Central memory CD4-positive, alpha-beta T cell (primary cell): ENCODE results near the gene MED13L.

Experiments
- DNase-seq: peaks from one replicate; pipeline ENCODE4 v3.0.0; 2022

The MED13L gene

DNA sequence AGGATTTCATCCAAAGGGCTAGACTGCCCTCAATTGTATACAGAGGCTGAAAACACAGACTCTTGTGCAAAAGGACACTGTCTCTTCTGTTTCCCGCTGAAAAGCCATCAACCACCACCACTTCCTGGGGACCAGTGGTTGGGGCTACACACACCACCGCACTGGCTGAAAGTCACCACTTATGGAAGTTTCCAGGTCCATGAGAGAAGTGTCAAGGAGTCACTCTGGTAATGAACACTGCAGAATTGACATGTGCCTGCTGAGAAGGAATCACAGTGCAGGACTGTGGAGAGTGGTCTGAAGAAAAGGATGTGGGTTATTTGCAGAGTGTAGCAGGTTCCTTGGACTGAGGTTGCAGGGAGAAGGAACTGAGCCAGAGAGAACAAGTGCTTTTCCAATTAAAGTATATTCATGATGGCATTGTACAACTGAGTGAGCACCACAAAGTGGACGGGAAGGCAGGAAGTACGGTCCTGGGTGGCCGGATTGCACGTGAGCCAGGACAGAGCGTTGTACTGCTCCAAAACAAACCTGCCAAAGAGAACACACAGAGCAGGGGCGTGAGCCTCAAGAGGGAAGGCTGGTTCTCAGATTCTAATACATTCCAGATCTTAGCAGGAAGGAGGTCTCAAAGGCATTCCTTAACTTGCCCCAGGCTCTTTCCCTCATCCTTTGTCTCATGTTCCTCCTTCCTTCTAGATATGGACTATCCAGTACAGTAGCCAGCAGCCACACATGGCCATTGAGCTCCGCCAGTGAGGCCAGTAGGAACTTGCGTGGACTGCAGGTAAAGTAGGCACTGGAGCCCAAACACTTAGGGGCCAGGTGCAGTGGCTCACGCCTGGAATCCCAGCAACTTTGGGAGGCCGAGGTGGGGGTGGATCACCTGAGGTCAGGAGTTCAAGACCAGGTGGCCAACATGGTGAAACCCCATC, 316.4 kb downstream of the MED13L start:
- no peak for DNase-seq

DNA sequence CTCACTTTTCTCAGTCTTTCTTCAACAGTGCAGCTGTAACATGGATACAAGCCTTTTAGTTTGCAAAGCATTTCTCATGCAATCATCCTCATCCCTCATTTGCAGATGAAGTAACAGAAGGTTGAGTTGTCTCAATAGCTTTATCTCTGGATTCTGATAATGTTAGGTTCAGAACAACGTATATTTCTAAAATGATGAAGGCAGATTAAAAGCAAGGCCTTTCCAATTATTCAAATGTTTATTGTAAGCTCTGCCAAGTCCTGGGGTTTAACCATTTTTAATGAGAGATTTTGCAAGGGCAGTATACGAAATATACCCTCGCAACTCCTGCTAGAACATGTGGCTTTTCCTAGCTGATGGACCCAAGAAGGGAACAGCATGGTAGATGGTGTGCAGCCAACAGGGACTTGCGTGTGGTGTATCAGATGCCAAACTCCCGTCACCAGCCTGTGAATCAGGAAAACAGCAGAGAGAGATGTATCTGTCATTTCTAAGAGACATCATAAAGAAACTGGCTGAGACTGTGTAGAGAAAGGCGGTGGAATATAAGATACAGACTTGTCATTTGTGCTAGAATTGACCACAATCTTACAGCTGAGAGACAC, 319.7 kb downstream of the MED13L start:
- no peak for DNase-seq

DNA sequence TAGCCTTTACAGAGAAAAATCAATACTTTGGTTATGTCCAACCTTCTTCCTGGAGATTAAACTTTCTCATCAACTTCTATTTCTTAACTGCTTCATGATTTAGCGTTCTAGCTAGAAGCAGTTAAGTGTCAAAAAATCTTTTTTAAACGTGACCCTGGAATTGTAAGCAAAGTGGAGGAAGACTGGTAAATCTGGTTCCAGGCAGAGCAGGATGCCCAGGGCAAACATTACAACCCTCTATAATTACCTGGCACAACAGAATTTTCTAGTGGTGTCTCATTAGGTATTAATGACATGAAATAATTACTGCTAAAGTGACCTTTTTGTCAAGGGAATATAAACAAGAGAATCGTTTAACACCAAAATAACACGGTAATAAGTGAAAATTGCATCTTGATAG, 320.8 kb downstream of the MED13L start:
- DNase-seq, result no peak

DNA sequence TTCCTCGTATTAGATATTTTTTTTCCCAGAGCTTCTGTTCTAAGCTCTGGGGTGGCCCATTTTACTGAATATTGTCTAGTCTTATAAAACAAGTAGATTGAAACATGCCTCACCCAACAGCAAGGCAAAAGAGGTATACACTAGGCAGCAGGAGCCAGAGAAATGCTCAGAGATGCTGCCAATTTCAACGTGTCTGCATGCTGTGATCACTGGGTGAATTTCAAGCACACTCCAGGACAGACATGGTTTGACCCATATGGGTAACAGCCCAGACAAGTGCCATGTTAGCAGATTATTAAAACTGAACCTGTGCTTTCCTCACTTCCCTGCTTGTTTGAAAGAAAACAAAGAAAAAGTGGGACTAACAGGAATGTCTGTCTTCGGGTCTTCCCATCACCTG, 321.3 kb downstream of the MED13L start:
- DNase-seq, result no peak

DNA sequence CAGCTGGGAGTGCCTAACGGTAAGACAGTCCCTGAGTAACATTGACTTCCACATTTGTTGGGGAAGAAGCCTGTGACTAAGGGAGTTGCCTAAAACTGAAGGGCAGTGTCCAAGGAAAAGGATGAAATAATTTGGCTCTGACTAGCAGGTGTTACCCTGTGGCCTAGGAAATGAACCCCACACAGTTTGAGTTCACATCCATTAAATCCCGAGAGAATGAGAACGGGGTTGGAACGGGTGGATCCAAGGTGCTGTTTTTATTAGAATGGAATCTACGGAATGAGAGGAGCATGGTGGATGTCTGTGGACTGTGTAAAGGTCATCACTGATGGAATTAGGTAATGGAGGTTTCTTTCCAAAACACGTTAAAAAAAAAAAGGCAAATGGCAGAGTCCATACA, 324.0 kb downstream of the MED13L start:
- DNase-seq, result no peak

DNA sequence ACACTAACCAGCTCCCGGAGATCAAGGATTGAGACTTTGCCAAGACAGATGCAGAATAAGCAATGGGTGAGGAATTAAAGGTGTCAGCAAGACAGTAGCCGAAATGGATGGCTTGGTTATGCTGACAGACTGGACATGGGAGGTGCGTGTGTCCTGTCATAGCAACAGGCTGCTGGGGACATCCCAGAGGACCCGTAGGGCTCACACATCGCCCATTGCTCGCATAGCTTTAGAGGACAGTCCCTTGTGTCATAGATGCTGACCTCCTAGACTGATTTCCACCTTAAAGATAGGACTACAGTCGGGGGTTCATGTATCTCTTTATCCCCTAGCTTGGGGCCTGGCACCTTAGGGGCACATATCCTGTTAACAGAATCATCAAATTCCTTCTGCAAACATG, 324.5 kb downstream of the MED13L start:
- no peak for DNase-seq

DNA sequence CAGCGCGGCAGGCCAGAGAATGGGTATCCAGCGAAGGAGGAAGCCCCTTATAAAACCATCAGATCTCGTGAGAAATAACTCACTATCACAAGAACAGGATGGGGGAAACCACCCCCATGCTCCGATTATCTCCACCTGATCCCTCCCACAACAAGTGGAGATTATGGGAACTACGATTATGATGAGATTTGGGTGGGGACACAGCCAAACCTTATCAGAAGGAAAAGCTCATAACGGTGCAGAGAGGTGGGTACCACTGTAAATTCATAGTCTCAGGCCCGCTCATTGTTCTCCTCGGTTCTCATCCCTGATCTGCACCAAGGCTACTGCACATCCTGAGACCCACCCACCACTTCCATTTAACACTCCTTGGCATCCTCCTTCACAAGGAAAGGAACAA, 326.5 kb downstream of the MED13L start:
- DNase-seq, result no peak

DNA sequence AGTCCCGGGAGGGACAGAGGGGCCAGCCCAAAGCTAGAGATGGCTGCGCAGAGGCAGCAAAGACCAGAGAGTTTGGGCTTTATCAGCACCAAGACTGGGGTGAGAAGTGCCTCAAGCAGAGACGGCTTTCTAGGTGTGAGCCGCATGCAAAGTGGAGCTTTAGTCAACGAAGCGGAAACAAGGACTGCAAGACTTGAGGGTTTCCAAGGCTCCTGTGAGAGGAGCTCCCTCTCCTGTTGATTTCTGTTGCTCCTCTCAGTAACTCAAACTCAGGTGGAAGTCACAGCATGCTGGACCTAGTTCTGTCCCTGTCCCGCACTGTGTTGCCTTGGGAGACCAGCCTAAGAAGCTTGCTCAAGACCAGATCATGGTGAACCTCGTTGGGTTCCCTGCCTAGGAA, 327.8 kb downstream of the MED13L start:
- DNase-seq, result no peak

DNA sequence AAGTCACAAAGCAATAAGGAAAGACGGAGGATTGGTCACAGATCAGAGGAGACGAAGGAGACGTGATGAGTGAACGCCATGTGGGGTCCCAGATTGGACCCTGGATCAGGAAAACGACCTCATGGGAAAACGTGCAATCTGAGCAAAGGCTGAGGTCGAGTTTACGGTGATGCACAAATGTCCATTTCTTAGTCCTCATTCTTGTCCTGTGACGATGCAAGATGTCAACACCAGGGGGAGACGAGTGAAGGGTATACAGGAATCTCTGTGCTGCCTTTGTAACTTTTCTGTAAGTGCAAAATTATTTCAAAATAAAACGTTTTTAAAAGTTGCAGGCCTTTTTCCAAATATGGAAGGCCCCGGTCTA, 329.8 kb downstream of the MED13L start:
- no peak for DNase-seq

DNA sequence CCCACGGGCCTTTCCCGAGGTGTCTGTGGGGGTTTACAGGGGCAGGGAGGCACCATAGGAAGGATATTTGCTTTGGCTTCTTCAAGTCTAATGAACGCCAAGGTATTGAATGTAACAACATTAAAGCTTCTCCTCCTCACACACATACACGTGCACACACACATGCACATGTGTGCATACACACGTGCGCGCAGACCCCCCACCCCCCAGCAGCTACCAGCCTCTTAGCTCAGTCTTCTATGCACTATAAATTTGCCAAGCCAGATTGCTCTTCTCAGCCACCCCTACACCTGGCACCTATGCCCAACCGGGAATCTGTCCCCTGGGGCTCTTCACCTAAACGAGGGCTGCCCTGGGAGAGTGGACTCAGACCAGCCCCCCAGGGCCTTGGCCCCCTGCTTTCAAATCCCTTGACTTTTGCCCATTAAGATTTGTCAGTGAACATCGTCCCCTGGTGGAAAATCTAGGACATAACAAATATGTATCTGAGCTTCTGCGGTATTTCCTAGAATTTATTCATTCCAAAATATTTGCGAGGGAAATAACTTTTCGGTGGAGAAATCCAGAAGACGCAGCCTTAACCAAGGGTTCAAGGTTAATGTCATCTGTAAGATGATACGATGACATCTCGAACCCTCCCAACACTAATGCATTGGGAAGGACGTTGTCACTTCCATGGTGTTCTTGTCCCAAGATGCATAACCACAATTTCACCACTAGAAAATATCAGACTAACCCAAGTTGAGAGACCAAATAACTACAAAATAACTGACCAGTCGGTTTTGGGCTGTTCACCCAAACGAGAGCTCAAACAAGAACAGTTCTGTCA, 330.4 kb downstream of the MED13L start:
- DNase-seq, result no peak

DNA sequence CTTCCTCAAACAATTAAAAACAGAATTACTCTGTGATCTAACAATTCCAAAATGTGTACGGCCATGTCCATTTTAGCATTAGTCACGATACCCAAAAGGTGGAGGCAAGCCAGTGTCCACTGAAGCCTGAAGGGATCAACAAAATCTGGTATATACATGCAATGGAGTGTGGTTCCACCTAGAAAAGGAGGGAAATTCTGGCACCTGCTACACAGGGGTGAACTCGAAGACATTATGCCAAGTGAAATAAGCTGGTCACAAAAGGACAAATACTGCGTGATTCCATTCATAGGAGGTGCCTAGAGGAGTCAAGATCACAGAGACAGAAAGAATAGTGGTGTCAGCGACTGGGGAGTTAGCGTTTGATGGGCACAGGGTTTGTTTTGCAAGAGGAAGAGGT, 331.4 kb downstream of the MED13L start:
- no peak for DNase-seq

DNA sequence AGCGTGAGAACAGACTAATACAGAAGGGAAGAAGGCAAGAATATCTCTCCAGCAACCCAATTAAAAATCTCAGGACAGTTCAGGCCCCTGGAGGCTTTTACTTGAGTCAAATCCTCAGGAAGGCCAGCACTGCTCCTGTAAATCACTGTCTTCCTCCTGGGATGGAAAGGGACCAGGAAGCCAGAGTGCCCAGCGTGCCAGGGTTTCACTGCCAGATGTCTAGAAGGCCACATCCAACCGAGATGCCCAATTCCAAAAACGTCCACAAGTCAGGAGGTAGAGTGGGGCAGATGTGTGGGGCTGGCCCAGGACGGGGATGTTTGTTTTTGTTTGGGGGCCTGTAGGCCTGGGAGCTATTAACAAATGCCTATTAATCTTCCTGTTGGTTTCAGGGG, 332.0 kb downstream of the MED13L start:
- DNase-seq, result no peak

DNA sequence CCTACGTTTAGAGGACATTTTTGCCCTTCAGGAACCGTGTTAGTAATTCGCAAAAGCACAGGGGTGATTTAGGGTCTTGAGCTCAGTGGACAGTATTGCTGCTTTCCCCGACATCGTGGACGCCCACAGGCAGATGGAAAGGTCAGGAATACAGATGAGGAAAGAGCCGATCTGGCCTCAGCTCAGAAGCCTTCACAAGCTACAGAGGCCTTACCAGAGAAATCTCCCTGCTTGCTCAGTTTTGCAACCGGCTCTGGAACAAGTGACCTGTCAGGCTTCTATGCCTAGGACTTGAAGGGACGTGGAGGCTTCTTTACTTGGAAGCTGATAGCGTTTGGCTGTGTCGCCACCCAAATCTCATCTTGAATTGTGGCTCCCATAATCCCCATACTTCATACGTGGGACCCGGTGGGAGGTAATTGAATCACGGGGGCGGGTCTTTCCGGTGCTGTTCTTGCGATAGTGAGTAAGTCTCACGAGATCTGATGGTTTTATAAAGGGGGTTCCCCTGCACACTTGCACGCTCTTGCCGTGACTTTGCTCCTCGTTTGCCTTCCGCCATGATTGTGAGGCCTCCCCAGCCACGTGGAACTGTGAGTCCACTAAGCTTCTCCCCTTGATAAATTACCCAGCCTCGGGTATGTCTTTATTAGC, 332.5 kb downstream of the MED13L start:
- no peak for DNase-seq

DNA sequence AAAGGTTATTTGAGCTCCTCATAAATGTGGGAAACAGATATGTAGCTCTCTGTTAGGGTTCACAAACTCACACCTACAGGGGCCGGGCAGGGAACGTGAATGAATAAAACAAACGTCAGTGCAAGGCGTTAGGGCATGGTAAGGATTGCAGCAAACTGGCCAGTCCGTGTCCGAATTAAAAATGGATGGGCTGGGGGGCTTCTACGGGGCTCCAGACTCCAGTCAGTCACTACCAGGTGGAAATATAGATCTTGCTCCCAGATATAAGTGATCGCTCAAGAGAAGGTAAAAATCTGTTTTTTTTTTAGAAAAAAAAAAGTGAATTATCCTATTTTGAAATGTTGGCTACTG, 333.1 kb downstream of the MED13L start:
- DNase-seq, result no peak

DNA sequence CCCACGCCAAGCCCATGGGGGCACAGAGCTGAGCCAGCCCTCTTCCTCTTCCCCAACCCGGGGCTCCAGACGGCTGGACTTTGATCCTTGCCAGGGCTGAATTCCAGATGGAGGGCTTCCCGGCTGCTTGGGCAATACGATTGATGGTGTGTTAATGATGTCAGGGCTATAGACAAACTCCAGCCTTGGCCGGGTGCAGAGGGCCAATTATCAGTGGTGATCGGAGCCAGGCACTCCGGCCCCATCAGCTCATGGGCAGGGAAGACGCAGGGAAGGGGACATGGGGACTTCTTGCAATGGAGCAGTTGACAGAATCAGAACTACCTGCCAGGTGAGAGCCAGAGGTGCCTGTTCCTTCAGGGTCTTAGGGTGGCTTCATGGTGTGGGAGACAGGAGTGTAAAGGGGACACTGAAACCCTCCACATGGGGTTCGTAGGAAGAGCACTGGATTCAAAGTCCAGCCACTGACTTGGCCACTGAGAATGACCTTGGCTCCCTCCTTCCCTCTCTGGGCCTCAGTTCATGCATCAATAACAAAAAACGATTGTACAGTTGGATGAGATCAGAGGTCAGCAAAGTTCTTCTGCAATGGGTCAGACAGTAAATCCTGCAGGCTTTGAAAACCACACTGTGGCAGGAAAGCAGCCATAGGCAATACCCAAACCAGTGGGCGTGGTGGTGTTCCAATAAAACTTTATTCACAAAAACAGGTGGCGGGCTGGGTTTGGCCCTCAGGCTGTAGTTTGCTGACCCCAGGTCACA, 333.7 kb downstream of the MED13L start:
- DNase-seq, result no peak

DNA sequence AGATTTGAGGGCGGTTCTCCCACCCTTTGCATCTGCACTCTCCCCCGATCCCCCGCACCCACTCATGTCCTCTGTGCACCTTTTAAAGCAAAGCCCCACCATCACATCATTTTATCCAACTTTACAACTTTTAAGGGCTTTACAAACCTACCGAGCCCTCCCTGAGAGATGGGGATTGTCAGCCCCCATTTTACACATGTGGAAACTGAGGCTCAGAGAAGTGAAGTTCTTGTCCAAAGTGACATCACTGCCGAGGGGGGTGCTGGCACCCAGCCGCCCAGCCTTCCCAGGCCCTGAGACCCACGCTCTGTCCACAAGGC, 334.2 kb downstream of the MED13L start:
- no peak for DNase-seq

DNA sequence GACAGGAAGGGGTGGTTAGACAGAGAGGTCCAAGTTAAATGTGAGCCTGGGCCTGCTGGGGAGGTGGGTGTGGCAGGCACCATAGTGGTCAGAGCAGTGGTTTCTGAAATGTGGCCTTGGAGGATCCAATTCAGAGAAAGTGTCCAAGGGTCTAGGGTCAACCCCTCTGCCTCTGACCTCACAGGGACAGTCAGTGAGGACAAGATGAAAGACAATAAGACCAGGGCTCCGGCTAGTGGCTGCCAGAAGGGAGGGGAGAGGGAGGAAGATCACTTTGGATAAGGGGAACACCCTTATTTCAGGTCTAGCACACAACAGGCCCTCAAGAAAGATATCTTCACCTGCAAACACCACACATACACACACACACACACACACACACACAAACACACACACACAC, 335.1 kb downstream of the MED13L start:
- DNase-seq, result no peak

DNA sequence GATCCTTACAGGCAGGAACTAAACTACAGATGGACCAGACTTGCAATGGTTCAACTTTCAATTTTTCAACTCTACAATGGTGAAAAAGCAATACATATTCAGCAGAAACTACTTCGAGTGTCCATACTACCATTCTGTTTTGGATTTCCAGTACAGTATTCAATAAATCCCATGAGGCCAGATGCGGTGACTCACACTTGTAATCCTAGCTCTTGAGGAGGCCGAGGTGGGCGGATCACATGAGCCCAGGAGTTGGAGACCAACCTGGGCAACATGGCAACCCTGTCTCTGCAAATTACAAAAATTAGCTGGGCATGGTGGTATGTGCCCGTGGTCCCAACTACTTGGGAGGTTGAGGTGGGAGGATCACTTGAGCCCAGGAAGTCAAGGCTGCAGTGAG, 336.1 kb downstream of the MED13L start:
- DNase-seq, result no peak

DNA sequence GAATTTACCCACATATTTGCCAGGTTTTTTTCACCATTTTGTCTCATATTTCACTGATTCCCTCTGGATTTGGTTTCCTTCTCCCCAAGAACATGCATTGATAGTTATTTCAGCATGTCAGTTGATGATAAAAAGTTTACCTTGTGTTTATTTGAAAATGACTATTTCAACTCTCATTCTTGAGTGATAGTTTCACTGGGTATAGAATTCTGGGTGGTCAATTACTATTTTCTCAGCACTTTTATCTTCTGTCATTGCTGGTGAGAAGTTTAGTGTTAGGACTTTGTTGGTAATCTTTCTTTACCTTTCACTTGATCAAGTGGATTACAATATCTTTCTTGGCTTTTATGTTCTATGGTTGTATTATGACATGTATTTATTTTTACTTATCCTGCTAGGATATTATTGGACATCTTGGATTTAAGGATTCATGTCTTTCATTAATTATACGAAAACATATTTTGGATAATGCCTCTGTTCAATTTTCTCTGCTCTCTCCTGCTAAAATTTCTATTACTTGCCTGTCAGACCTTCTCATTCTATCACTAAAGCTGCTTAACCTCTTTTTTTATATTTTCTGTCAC, 338.6 kb downstream of the MED13L start:
- no peak for DNase-seq

DNA sequence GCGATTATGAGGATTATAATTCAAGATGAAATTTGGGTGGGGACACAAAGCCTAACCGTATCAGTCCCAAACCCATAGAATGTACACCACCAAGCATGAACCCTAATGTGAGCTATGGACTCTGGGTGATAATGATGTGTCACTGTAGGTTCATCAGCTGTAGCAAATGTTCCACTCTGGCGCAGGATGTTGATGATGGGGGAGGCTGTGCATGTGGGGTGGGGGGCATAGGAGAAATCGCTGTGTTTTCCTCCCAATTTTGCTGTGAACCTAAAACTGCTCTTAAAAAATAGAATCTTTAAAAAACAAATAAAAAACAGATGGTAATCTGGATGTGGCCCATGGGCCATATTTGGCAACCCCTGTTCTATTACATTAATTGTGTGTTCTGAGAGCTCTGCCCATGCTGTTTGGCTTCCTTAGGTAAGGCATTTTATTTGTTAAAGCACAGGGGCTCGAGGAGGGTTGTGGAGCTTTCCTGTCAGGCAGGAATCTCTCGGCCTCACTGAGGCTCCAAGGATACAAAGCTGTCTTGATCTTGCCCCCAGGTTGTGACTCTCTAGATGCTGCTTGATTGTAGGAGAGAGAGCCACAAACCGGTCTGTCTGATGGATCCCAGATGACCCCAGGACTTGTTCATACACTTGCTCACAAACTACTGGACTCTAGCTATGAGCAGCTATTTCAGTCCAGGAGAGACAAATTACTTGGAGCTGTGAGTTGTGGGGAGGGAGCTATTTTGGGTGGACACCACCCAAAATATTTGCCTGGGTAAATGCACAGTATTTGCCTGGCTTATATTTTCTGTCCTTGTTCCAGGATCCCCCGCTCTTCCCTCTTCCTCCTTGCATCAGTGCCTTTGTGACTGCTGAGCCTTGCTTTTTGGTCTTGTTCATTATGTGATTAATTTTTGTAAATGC, 340.2 kb downstream of the MED13L start:
- DNase-seq, result no peak

DNA sequence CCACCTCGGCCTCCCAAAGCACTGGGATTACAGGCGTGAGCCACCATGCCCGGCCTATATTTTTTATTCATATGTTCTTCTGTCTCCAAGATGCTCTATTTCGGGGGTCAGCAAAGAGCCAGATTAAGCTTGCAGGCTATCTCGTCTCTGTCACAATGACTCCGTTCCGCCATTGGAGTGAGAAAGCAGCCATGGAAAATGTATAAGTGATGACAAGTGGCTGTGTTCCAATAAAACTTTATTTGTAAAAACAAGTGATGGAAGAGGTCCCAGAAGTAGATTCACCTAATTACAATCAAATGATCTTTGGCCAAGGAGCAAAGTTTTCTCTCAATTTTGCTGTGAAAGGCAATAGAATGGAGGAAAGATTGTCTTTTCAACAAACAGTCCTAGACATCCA, 342.6 kb downstream of the MED13L start:
- no peak for DNase-seq
